ENCODE measurements around the gene SORCS1.
"Not testable (repeated sequence)": the region's sequence is repeated elsewhere in the genome, so short reads cannot be mapped to it uniquely, and the experiment has no call there.

Gene SORCS1

DNA sequence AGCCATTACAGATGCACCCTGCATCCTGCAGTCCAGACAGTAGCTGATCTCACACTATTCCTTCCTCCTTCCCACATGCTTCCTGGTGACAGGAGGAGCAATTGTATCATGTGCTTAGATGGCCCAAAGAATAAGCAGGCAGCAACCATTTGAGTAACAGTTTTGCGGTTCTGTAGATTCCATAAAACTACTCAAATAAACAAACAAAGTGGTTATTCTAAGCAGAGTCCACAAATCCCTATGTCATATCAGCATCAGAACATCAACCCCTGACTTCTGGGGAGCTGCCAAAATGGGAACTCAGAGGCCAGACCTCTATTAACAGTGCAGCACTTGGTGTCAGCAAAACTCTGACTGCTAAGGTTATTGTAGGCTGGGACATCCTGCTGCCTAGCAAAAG, 226.0 kb downstream of the SORCS1 start:
- no peak for DNase-seq

DNA sequence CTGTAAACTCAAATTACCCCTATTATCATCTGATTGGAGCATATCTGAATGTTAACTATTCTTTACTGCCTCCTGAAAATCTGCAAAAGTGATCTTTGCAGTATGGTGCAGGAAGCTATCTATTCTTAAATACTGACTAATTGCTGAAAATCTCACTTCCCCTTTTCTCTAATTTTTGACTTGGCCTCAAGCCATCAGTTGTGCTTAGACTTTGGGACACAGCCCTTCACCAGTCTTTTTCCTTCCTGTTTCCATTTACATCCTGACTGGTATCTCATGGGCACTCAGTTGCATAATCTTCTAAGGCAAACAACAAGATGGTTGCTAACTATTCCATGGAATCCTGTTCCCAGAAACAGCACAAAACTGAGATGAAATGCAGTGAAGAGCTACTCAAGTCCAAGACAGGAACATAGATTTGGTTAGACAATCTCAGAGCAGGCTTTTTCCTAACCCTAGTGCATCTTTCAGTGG, 228.5 kb downstream of the SORCS1 start:
- DNase-seq = no peak

DNA sequence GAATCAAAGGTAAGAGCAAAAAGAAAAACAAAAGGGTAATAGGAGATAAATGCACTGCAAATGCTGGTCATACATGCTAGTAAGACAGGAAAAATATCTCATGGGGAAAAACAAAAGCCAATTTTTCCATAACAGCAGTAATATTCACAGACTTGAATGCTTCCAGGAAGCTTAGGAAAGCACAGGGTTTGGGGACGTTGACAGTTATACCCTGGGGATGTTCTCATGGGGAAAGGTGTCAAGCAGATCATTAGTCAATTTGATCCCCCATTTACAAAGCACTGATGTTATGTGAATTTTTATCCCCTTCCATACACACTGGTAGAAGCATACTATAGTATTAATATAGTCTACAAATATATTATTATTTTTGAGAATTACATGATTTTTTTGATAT, 232.7 kb downstream of the SORCS1 start:
- no peak for DNase-seq

DNA sequence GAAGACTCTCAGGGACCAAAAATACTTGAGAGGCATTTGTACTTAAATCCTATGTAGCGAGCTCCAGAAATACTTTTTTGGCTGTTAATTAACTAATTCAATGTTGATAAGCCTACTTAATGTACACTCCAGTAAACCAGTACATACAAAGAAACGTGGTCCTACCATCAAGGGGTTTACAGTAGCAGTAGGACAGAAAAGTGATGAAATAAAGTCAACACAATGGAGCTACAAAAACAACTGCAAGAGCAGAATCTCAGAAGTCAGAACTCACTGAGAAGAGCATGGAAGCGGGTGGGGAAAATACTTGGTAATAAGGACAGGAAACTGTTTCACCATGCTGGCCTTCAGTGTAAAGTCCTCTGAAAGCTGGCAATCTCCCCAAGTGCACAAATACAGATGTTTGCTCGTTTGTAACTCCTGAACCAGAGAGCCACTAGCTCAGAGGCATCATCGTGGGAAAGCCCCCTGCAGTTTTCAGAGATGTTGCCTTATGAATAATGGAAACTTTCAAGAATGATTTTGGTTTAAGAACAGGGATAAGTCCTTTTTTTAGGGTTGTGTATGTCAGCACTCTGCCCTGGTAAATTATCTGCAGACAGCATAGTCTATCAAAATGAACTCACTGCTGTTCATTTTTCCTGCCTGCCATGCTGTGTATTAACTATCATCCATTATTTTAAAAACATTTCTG, 233.2 kb downstream of the SORCS1 start:
- DNase-seq = no peak

DNA sequence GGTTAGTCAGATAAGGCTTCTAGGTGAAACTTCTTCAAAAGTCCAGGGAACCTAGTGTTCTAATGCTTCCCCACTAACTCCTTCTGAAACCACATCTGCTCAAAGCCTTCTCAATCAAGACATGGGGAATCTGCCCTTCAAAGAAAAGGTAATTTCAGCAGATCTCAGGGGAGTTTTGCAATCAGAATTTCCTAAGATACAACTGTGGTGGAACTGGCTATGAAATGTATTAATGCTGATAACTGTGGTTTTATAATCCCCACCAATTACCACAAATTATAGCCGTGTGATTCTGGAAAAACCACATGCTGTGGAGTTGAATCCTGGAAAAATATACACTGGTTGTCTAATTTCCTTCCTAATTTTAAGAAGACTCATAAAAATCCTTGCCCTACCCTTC, 233.8 kb downstream of the SORCS1 start:
- DNase-seq = no peak

DNA sequence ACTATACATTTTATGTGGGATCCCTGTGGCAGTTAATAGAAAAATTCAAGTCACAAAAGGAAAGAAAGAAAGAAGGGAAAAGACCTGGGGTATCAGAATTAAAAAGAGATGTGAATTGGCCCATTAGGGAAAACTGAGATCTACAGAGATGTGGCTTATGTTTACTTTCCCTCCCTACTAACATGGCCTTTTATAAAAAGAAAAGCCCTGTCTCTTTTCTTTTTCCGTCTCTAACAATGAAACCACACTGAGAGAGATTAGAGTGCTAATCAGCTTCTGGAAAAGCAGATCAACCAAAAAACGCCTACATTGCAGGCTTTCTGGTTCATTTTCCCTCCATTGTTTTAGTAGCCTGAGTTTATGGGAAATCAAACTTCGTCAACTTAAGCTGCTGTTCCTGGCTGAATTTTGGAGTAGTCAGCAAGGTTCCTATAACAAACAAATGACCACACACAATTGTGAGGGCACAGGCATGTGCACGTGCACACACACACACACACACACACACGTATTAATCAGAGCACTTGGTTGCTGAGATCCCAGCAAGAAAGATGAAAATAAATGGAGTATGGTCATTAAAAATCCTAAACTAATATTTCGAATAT, 235.1 kb downstream of the SORCS1 start:
- DNase-seq = no peak

DNA sequence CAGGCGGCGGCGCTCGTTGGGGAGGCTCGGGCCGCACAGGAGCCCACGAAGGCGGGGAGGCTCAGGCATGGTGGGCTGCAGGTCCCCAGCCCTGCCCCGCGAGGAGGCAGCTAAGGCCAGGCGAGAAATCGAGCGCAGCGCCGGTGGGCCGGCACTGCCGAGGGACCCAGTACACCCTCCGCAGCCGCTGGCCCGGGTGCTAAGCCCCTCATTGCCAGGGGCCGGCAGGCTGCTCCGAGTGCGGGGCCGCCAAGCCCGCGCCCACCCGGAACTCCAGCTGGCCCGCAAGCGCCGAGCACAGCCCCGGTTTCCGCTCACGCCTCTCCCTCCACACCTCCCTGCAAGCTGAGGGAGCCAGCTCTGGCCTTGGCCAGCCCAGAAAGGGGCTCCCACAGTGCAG, 236.4 kb downstream of the SORCS1 start:
- DNase-seq = not testable (repeated sequence)

DNA sequence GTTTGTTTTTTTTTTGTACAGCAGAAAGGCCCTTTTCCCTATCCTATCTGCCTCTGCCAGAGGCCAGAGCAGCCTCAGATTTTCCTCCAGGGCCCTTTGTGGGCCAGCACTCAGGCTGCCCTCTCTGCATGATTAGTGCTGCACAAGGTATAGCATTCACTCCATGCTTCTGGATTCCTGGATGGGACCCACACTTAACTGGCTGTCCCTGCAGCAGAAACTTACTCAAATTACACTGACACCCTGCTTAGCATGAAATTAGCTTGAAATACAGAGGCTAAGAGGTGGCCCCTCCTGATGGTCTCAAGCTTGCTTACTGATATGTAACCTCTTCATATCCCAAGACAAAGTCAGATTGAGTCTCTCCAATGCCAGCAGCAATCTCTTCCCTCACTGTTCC, 239.3 kb downstream of the SORCS1 start:
- no peak for DNase-seq

DNA sequence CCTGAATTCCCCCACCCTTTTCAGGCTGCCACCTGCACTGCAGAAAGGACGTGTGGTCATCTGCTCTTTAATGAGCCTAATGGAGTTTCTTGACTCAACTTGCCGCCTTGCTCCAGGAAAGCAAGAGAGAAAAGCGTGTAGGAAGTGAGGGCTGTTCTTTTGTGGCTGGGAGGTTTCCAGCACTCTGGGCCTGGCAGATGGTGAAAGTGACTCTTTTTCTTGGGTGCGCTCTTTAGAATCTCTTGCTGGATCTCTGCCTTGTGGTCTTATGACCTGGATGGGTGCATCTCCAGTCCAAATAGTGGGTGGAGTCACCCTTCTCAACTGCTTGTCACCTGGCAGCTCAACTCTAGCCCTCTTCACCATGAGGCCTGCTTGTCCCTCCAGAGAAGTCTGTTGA, 244.0 kb downstream of the SORCS1 start:
- DNase-seq = no peak

DNA sequence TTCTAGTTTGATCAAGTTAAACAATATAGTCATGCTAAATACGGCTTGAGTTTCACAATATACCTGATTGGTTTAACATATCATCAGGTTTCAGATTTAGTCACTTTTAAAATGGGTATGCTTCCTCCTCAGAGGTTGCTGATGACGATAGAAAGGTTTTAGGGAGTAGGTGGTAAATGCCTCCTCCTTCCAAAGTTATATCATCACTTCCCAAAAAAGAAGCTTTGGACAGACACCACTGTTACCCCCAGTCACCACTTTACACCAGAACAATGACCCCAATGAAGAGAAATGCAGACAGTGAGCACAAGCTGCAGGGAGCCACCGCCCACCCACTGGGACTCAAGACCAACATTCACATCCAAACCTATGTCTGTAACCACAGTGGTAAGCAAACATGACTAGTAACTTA, 244.6 kb downstream of the SORCS1 start:
- DNase-seq = no peak

DNA sequence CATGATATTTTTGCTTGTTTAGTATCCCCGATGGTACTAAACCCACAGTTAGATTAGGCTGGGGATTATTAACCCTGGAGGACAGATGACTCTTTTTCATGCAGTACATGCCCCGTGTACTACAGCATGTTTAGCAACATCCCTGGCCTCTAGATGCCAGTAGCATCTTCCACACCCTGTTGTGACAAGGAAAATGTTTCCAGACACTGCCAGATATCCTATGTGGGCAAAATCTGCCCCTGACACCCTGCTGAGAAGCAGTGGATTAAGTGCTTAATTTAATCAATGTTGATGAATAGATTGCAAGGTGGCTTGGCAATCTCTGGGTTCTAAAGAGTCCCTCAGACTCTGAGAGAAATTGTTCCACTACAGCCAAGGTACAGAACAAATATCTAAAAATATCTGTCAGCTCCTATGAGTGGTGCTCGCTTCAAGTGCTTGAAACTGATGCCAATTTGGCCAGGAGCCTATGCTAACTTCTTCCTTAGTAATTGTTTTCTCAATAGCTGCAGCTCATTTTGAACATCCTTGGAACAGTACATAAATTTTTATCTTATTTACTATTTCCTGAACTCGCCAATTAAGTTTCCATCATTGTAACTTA, 247.0 kb downstream of the SORCS1 start:
- no peak for DNase-seq

DNA sequence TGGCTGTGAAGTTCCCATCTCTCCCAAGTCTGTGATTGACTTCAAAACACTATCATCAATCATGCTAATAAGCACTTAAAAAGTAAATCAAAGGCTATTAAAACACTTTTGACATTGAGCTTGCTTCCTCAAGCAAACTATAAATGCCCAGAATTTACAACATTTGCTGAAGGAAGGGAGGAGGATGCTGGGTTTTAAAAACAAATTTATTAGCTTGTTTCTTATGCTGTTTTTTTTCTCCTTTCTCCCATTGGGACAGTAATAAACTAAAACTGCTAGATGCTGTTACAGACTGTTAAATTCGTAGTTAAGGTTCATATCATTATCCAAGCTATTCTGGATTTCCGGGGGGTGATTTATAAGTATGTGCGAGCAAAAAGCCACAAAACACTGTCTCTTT, 250.5 kb downstream of the SORCS1 start:
- DNase-seq = no peak

DNA sequence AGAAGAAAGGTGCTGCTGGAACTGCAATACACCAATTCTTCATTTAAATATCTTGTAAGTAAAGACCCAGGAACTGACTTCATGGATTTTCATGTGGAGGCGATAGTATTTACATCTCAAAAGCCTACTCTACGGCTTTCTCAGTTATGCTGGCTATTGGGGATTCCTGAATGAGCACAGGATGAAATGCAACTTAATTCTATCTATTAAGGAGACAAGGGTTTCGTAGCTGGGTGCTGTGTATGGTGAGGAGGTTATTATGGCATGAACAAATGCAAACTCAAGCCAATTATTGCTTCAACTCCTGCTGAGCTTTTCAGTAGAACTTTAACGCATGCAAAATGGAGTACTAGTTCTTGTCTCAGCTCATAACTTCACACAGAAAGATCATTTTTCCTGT, 251.2 kb downstream of the SORCS1 start:
- no peak for DNase-seq

DNA sequence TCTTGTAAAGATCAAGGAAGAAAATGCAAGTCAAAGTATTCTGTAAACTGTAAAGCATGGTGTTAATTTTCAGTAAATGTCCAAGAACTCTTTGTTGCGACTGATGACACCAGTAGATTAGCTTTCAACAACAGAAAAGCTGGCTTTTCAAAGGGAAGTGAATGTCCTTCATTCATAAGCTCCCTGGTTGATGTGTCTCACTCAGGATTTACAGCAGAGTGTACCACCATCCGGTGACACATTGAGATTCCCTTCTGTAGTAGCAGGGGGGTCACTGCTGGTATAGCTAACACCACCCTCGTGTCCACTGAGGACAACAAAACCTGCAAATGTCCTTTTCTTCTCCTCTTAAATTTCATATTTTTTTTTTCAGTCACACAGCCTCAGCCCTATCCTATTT, 253.4 kb downstream of the SORCS1 start:
- no peak for DNase-seq

DNA sequence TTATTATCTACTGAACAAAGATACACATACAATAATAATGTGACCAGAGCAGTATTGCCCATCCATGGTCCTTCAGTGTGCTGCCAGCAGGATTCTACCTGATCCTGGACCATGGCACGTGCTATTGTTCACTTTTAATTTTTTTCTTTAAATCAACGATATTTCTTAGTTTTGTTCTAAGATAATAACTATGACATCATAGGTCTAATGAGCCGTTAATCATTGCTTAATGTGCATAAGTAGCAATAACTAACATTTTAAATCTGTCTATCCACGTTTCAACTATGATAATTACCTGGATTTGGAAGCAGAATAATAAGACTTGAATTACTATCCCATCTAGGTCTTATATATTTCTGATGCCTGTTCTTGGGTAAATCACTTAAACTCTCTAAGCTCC, 253.8 kb downstream of the SORCS1 start:
- DNase-seq = no peak

DNA sequence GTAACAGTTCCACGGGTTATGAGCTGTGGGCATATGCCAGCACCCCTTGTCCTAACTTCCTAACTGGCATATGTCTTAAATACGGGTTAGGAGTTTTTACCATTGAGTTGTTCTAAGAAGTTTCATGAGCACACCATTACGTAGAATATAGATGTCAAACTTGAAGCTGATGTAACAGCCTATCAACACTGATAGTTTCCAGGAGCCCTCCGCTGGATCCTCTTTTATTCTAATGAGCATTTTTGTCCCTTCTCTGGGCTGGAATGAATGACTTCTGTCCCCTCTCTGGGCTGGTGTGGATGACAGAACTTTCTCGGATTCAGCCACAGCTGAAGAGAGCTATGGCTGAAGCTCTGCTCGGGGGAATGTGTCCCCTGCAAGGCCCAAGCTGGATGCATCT, 256.3 kb downstream of the SORCS1 start:
- no peak for DNase-seq

DNA sequence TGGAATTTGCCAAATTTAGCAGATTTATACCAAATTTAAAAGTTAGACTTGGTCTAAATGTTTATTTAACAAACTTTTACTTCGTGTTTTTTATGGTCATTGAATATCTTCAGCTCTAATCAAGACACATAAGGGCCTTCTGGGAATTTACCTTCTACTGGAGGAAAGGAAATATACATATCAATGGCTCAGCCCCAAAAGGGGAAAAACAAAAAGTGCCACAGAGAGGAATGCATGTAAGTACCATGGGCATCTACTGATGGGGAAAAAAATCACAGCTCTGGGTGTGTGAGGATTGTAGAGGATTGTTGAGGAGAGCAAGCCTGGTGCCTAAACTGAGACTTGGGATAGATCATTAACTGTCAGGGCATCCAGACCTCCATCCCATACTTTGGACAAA, 260.3 kb downstream of the SORCS1 start:
- DNase-seq = no peak

DNA sequence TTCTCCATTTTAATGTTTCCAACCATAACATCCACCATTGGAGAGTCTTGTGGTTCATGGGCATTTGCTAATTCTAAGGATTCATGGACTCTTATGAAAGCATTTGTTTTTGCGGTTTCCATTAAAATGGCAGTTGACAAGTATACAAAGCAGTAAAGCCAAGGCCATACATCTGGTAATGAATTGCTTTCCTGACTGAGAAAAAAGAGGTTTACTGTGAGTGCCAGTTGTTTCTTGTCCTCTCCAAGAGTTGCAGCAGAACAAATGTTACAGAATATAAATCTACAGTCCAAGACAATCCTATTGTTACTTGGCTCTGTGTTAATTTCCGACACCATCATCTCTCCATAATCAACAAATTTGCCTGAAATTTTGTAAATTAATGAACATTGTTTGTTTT, 261.3 kb downstream of the SORCS1 start:
- no peak for DNase-seq

DNA sequence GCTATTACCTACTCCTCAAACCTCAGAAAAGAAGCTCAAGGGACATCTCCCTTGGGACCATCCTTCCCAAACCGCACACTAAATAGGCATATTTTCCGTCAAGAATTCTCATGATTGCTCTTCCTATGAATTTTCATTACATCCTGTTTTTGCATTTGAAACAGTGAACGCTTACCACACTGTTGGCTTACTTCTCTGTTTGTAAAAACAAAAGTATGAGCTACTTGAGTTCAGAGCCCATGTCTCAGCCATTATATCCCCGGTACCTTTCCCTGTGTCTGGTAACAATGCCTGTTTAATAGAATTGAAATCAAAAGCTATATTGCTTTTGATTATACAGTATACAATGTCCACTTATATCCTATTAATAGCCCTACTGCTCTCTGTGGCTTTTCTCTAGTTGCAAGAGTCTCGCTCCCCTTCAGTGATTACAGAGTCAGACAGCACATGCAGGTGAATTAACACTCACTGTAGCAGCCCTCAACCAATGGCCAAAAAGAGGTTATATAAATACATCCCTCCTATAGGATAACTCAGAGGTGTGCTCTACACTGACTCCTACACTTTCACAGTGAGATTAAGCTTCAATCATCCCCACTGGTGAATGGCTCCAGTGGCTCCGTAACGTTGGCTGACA, 264.4 kb downstream of the SORCS1 start:
- no peak for DNase-seq

DNA sequence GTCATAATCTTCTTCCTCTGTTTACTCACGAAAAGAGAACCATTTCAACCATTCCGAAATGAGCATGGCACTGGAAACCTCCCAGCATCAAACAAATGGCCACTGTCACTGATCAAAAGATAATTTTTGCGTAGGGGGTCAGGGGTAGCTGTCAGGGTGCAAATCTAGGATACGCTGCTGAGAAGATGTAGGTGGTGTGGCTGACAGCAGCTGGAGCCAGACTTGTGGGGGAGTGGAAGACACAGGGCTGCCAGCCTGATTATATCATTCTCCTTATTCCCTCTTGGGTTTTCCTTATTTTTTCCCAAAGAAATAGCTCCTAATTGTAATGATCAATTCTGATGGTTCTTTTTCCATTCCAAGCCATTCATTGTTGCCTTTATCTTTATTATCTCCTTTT, 266.1 kb downstream of the SORCS1 start:
- no peak for DNase-seq

DNA sequence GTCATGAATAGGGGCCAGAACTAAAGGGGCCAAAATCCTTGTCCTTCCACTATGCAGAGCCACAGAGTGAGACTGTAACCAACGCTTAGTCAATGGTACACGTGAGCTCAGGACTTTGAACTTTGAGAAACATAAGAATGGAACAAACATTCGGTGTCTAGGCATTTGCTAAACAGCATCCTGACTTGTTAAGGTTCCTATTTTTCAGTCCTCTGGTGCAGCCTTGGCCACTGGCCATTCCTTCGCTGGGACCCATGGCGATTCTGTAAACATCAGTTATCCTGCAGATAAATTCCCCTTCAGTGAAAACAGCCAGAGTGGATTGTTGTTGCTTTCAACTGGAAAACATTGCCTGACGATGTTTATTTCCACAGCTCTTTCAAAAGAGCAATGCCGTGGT, 266.8 kb downstream of the SORCS1 start:
- DNase-seq = no peak

DNA sequence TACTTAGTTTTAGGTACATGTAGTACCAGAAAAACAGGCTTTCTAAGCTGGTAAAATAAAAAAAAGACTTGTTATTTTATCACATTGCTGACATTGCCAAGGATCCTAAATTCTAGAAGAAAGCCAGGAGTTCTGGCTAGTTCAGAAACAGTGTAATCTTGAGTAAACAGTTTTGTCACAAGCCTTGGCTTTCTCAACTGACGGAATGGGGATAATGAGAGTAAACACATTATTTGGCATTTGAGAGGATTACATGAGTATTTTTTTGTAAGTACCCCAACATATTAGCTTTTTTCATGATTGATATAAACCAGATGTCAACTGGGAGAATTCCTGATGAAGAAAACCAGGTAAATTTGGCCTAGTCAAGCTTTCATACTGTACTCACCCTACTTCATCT, 269.8 kb downstream of the SORCS1 start:
- no peak for DNase-seq

DNA sequence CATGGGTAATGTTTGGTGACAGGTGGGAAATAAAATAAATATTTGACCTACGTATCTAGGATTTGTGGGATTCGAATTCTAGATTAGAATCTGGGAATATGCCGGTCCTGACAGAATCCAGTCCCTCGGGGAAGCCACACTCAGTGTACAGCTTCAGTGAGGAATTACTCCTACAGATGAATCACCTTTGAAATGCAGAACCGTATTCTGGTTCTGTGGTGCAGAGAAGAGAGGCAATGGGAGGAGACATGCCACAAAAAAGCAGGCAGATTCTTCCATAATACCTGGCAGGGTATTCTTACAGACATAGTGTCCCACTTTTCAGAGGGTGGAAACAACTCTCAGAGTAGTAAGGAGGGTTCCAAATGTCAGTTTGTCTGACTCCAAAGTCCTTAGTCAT, 286.9 kb downstream of the SORCS1 start:
- DNase-seq = no peak

DNA sequence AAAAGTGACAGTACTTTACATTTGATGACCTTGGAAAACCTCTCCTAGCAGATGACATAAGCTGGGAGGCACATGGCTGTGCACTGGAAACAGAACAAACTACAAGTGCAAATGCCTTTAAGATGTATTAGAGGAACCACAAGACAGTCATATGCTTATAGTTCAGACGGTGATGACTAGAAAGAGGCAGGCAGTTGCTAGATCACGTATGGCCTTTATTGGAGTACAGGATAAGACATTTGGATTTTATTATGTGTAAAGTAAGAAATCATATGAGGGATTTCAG, 290.0 kb downstream of the SORCS1 start:
- DNase-seq = no peak

Measured in activated CD4-positive, alpha-beta T cell treated with anti-CD3 and anti-CD28 coated beads, Interleukin-2, amount 50 U/mL, for 48 hours (primary cell).